SK-N-SH (cell line): ENCODE results near the gene TMEM116. TPM values are rescaled to one million over a fixed set of nuclear protein-coding genes. Genes with fewer than 3 reads are reported as not detected.

Experiments
- CTCF ChIA-PET: fragments of 300-600, 350-600 bp; formaldehyde crosslinking; extraction: SDS; loops from one replicate; lab custom pipeline; 2021; lab: Yijun Ruan, JAX
- POLR2A ChIA-PET: fragments of 350-600 bp; sonication (Branson Sonifier 250); formaldehyde crosslinking; extraction: SDS; loops from one replicate; lab custom pipeline; 2020; ENCODE audit warnings: antibody characterized with exemption, inconsistent platforms; lab: Yijun Ruan, JAX
- DNase-seq: peaks from one replicate; pipeline ENCODE4 v3.0.0; 2012
- H2AFZ ChIP-seq: fragments of 200-600 bp; sonication (generic); 2 replicates; pipeline ENCODE4 v1.8.1; 2016; ENCODE audit warnings: antibody characterized with exemption, mild to moderate bottlenecking, low read depth
- H3F3A ChIP-seq: fragments of 200-600 bp; sonication (generic); replicated peaks from 2 replicates; pipeline ENCODE3; 2016; ENCODE audit warnings: antibody characterized with exemption, mild to moderate bottlenecking; ENCODE audit not compliant: insufficient read depth
- H3K27ac ChIP-seq, 2 experiments: fragments of 200-500 bp in 1 of 2; fragments of 200-600 bp in 1 of 2; sonication (Bioruptor generic) in 1 of 2; sonication (generic), shearing (Covaris generic) in 1 of 2; 2 replicates each; pipeline versions ENCODE4 v1.5.1 to v1.6.1; 2014 to 2016; ENCODE audit warnings: low read depth in 2 of 2, inconsistent platforms in 1 of 2, low read length in 1 of 2, mild to moderate bottlenecking in 1 of 2, mixed read lengths in 1 of 2
- H3K27me3 ChIP-seq: fragments of 200-600 bp; sonication (generic), shearing (Covaris generic); 2 replicates; pipeline ENCODE4 v1.6.1; 2016; ENCODE audit warnings: mixed run types; ENCODE audit not compliant: insufficient read depth
- H3K36me3 ChIP-seq, 2 experiments: fragments of 200-500 bp in 1 of 2; fragments of 200-600 bp in 1 of 2; sonication (Bioruptor generic) in 1 of 2; sonication (generic) in 1 of 2; replicated peaks in 1 of 2; 2 replicates each; pipeline versions ENCODE3 to v1.5.1; 2014 to 2016; ENCODE audit warnings: low read length in 1 of 2, mild to moderate bottlenecking in 1 of 2; ENCODE audit not compliant: insufficient read depth in 2 of 2, control insufficient read depth in 1 of 2
- H3K4me1 ChIP-seq, 2 experiments: fragments of 200-500 bp in 1 of 2; fragments of 200-600 bp in 1 of 2; sonication (Bioruptor generic) in 1 of 2; sonication (generic), shearing (Covaris generic) in 1 of 2; 2 replicates each; pipeline versions ENCODE4 v1.5.1 to v1.6.1; 2014 to 2016; ENCODE audit warnings: low read depth in 1 of 2, low read length in 1 of 2, mixed run types in 1 of 2; ENCODE audit not compliant: insufficient read depth in 2 of 2, control insufficient read depth in 1 of 2
- H3K4me2 ChIP-seq: fragments of 200-600 bp; sonication (generic), shearing (Covaris generic); 2 replicates; pipeline ENCODE4 v1.6.1; 2017; ENCODE audit warnings: mixed run types
- H3K4me3 ChIP-seq, 2 experiments: fragments of 200-500 bp in 1 of 2; fragments of 200-600 bp in 1 of 2; sonication (Bioruptor generic) in 1 of 2; sonication (generic), shearing (Covaris generic) in 1 of 2; 2 replicates each; pipeline versions ENCODE4 v1.5.1 to v1.8.1; 2014 to 2016; ENCODE audit warnings: low read depth in 2 of 2, inconsistent platforms in 1 of 2, low read length in 1 of 2, mild to moderate bottlenecking in 1 of 2, mixed read lengths in 1 of 2, moderate library complexity in 1 of 2
- H3K79me2 ChIP-seq: fragments of 200-600 bp; sonication (generic); 2 replicates; pipeline ENCODE4 v1.8.1; 2017; ENCODE audit warnings: mild to moderate bottlenecking; ENCODE audit not compliant: insufficient read depth
- H3K9ac ChIP-seq: fragments of 200-600 bp; sonication (generic); 2 replicates; pipeline ENCODE4 v1.6.1; 2017; ENCODE audit warnings: mixed run types
- H3K9me2 ChIP-seq: fragments of 200-600 bp; sonication (generic); 2 replicates; pipeline ENCODE4 v1.6.1; 2017; ENCODE audit warnings: mixed run types
- H3K9me3 ChIP-seq: fragments of 200-600 bp; sonication (generic); 2 replicates; pipeline ENCODE4 v1.6.1; 2017; ENCODE audit warnings: mixed run types, mild to moderate bottlenecking, moderate library complexity
- H4K20me1 ChIP-seq: fragments of 200-600 bp; sonication (generic); 2 replicates; pipeline ENCODE4 v1.6.1; 2017; ENCODE audit warnings: mild to moderate bottlenecking, mixed run types; ENCODE audit not compliant: insufficient read depth
- EP300 ChIP-seq, 2 experiments: IDR thresholded peaks; 2 replicates each; pipeline versions ENCODE4 v1.4.0 to v1.6.1; 2012; ENCODE audit warnings: borderline replicate concordance in 1 of 2, low read depth in 1 of 2, low read length in 1 of 2
- FOXJ3 ChIP-seq: sonication (generic); formaldehyde crosslinking; IDR thresholded peaks from 2 replicates; pipeline ENCODE4 v1.5.1; 2020; ENCODE audit warnings: mild to moderate bottlenecking, missing genetic modification reagents
- GABPA ChIP-seq: IDR thresholded peaks from 2 replicates; pipeline ENCODE4 v1.4.0; 2012; ENCODE audit warnings: low read depth, mild to moderate bottlenecking
- IRF3 ChIP-seq: fragments of 150-350 bp; IDR thresholded peaks from 2 replicates; pipeline ENCODE4 v1.6.1; 2016; ENCODE audit warnings: mild to moderate bottlenecking, low read depth, low read length
- MEF2A ChIP-seq: IDR thresholded peaks from 2 replicates; pipeline ENCODE4 v1.4.0; 2012; ENCODE audit warnings: low read depth, borderline replicate concordance
- MXI1 ChIP-seq: IDR thresholded peaks from 2 replicates; pipeline ENCODE4 v1.6.1; 2012; ENCODE audit warnings: mild to moderate bottlenecking, low read depth, low read length, improper control_type of control experiment
- RAD21 ChIP-seq: IDR thresholded peaks from 2 replicates; pipeline ENCODE4 v1.6.1; 2012; ENCODE audit warnings: mild to moderate bottlenecking, low read length
- RCOR1 ChIP-seq: fragments of 150-350 bp; IDR thresholded peaks from 2 replicates; pipeline ENCODE4 v1.6.1; 2017; ENCODE audit warnings: antibody characterized with exemption, low read length
- REST ChIP-seq: IDR thresholded peaks from 2 replicates; pipeline ENCODE4 v1.6.1; 2012; ENCODE audit warnings: mild to moderate bottlenecking, low read depth, low read length, moderate library complexity
- RFX5 ChIP-seq: IDR thresholded peaks from 2 replicates; pipeline ENCODE4 v1.6.1; 2012; ENCODE audit warnings: mild to moderate bottlenecking, improper control_type of control experiment, low read length
- RXRA ChIP-seq: IDR thresholded peaks from 2 replicates; pipeline ENCODE4 v1.4.0; 2012; ENCODE audit warnings: low read depth, mild to moderate bottlenecking, borderline replicate concordance
- SMC3 ChIP-seq: IDR thresholded peaks from 2 replicates; pipeline ENCODE4 v1.6.1; 2012; ENCODE audit warnings: low read depth, low read length, improper control_type of control experiment
- TCF12 ChIP-seq: IDR thresholded peaks from 2 replicates; pipeline ENCODE4 v1.4.0; 2012
- YY1 ChIP-seq: IDR thresholded peaks from 2 replicates; pipeline ENCODE4 v1.4.0; 2012; ENCODE audit warnings: low read depth, mild to moderate bottlenecking
- WGBS: methylation state at CpG from one replicate; pipeline ENCODE4 v1.1.6; 2017; ENCODE audit warnings: low lambda C conversion rate; 5-methylcytosine and 5-hydroxymethylcytosine counted together
- polyA plus RNA-seq, 3 experiments: library from polyadenylated mRNA; depleted of rRNA; stranded (reverse); fragments of >200 nt; gene quantifications; 2 replicates each; pipeline ENCODE4 v1.2.3, GENCODE V29; 2012
- TF ChIP-seq, protein P1 (sequence below): IDR thresholded peaks from 2 replicates; pipeline ENCODE4 v1.4.0; 2012; ENCODE audit warnings: low read depth, borderline replicate concordance
- TF ChIP-seq, protein P2 (sequence below): IDR thresholded peaks from 2 replicates; pipeline ENCODE4; 2012
- TF ChIP-seq, protein P3 (sequence below): fragments of 200-600 bp; sonication (generic); IDR thresholded peaks from 2 replicates; pipeline ENCODE4 v1.6.1; 2017; ENCODE audit warnings: antibody characterized with exemption, mild to moderate bottlenecking, moderate library complexity
- TF ChIP-seq, protein P4 (sequence below): IDR thresholded peaks from 2 replicates; pipeline ENCODE4 v1.4.0; 2012; ENCODE audit warnings: low read depth

The TMEM116 gene
- polyA plus RNA-seq, 1 of the 3 experiments (the other 2 are of a cell fraction) = 7.9 TPM

GRCh38 chr12:112031472-112031871 lies 18.5 kb upstream of the TMEM116 start (continued):
- TF ChIP-seq, protein P1, sequence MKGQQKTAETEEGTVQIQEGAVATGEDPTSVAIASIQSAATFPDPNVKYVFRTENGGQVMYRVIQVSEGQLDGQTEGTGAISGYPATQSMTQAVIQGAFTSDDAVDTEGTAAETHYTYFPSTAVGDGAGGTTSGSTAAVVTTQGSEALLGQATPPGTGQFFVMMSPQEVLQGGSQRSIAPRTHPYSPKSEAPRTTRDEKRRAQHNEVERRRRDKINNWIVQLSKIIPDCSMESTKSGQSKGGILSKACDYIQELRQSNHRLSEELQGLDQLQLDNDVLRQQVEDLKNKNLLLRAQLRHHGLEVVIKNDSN = no peak
- TF ChIP-seq, all 33 proteins: peak for 0

DNA sequence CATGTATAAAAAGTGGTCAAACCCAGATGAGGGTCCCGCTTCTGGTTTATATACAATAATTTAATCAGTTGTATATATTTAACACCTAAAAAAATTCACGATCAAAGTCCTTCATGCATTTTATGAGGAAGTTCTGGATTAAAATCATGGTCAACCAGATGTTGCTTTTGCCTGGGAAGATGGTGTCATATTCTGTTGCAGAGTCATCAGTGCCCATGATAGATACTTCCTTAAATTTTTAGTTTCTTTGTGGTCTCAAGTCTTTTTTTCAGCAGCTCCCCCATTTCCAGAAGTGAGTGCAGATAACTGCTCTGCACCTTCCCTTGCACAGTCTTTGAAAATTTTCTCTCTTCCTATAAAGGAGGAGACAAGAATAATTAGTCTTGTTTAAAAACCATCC lies 16.3 kb upstream of the TMEM116 start:
- no peak overlapping the region for H3K4me3 ChIP-seq
- peaks cover 22% of the 10 kb centered on the region for H3F3A ChIP-seq
- H3K9me3 ChIP-seq = no peaks in the 10 kb centered on the region
- H4K20me1 ChIP-seq = no peaks in the 10 kb centered on the region
- ChIA-PET POLR2A (no interaction called here), CTCF (interaction anchor here (1.0 kb wide), 1 partner anchor 15 kb away, joined by 3 read pairs; no protein-coding TSS in a partner anchor)
- no peak for DNase-seq
- no peak overlapping the region for H2AFZ ChIP-seq
- peaks cover 58 to 66% of the 10 kb centered on the region in 2 experiments for H3K36me3 ChIP-seq
- H3K27me3 ChIP-seq = no peaks in the 10 kb centered on the region
- TF ChIP-seq RAD21 = no peak
- no peak for TF ChIP-seq RXRA
- no peak for TF ChIP-seq SMC3
- no peak for TF ChIP-seq RFX5
- no peak for TF ChIP-seq MXI1
- no peak for TF ChIP-seq FOXJ3 (CRISPR knock-in tag)
- no peak for TF ChIP-seq REST
- TF ChIP-seq MEF2A = no peak
- TF ChIP-seq IRF3 = no peak
- TF ChIP-seq, protein P2, sequence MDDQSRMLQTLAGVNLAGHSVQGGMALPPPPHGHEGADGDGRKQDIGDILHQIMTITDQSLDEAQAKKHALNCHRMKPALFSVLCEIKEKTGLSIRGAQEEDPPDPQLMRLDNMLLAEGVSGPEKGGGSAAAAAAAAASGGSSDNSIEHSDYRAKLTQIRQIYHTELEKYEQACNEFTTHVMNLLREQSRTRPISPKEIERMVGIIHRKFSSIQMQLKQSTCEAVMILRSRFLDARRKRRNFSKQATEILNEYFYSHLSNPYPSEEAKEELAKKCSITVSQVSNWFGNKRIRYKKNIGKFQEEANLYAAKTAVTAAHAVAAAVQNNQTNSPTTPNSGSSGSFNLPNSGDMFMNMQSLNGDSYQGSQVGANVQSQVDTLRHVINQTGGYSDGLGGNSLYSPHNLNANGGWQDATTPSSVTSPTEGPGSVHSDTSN = no peak
- TF ChIP-seq, protein P3, sequence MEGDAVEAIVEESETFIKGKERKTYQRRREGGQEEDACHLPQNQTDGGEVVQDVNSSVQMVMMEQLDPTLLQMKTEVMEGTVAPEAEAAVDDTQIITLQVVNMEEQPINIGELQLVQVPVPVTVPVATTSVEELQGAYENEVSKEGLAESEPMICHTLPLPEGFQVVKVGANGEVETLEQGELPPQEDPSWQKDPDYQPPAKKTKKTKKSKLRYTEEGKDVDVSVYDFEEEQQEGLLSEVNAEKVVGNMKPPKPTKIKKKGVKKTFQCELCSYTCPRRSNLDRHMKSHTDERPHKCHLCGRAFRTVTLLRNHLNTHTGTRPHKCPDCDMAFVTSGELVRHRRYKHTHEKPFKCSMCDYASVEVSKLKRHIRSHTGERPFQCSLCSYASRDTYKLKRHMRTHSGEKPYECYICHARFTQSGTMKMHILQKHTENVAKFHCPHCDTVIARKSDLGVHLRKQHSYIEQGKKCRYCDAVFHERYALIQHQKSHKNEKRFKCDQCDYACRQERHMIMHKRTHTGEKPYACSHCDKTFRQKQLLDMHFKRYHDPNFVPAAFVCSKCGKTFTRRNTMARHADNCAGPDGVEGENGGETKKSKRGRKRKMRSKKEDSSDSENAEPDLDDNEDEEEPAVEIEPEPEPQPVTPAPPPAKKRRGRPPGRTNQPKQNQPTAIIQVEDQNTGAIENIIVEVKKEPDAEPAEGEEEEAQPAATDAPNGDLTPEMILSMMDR = no peak
- no peak for TF ChIP-seq TCF12
- no peak for TF ChIP-seq GABPA
- TF ChIP-seq RCOR1 = no peak
- TF ChIP-seq, protein P4, sequence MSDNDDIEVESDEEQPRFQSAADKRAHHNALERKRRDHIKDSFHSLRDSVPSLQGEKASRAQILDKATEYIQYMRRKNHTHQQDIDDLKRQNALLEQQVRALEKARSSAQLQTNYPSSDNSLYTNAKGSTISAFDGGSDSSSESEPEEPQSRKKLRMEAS = no peak
- TF ChIP-seq YY1 = no peak
- TF ChIP-seq EP300 (IDR thresholded peaks at IDR 0.05; ENCODE audit: borderline replicate concordance in 1 of 2, low read depth in 1 of 2, low read length in 1 of 2) = no peak
- WGBS = 92% methylated on average over 2 of the region's 2 CpGs
- peaks cover 0 to 3% of the 10 kb centered on the region in 2 experiments; a peak in 2 of 4 replicates for H3K4me1 ChIP-seq
- no peaks in the 10 kb centered on the region for H3K9me2 ChIP-seq
- H3K79me2 ChIP-seq = no peaks in the 10 kb centered on the region
- H3K27ac ChIP-seq = no peak overlapping the region
- H3K4me2 ChIP-seq = no peak overlapping the region
- no peak overlapping the region for H3K9ac ChIP-seq
